IMR-90 (cell line): Measurements from ENCODE around the gene PTCH2. TPM values are rescaled to one million over a fixed set of nuclear protein-coding genes. Genes with fewer than 3 reads are reported as not detected.
A peak's percentile ranks its signal among the peaks of the same experiment; 100 is the strongest.

Experiments used
- ATAC-seq: fragments of 200-7000 bp; cut with Tn5 transposase; 2 replicates; pipeline ENCODE4 v1.9.1; 2020; ENCODE audit warnings: low read depth, mild to moderate bottlenecking, moderate library complexity
- BruUV-seq: library from RNA; stranded (reverse); fragments of 400-500 nt; replicated peaks from 2 replicates; lab custom pipeline; 2021; lab: Mats Ljungman, UMichigan
- CTCF ChIA-PET: fragments of 300-600 bp; formaldehyde crosslinking; extraction: SDS; loops from one replicate; lab custom pipeline; 2021; ENCODE audit warnings: antibody characterized with exemption; lab: Yijun Ruan, JAX
- POLR2A ChIA-PET: fragments of 300-600 bp; sonication (Branson Sonifier 250); formaldehyde crosslinking; loops from one replicate; lab custom pipeline; 2022; ENCODE audit warnings: antibody characterized with exemption; ENCODE audit not compliant: unreplicated experiment; lab: Charles Lee
- DNase-seq: peaks from one replicate; pipeline ENCODE4 v3.0.0; 2013
- H2AFZ ChIP-seq: replicated peaks from 2 replicates; pipeline ENCODE3; 2013; ENCODE audit warnings: low read length, mild to moderate bottlenecking; ENCODE audit not compliant: poor library complexity
- H2AK5ac ChIP-seq: 2 replicates; pipeline ENCODE4 v1.6.1; 2013; ENCODE audit warnings: low read depth, low read length, inconsistent platforms
- H2AK9ac ChIP-seq: replicated peaks from 2 replicates; pipeline ENCODE3; 2013; ENCODE audit warnings: mild to moderate bottlenecking, low read depth, low read length, moderate library complexity; ENCODE audit not compliant: poor library complexity
- H2BK120ac ChIP-seq: 2 replicates; pipeline ENCODE4 v1.6.1; 2013; ENCODE audit warnings: low read depth, low read length, inconsistent platforms
- H2BK15ac ChIP-seq: 3 replicates; pipeline ENCODE4 v1.6.1; 2013; ENCODE audit warnings: low read depth, low read length, inconsistent platforms
- H2BK20ac ChIP-seq: 2 replicates; pipeline ENCODE4 v1.6.1; 2013; ENCODE audit warnings: low read depth, mild to moderate bottlenecking, inconsistent platforms, low read length, moderate library complexity
- H2BK5ac ChIP-seq: 2 replicates; pipeline ENCODE4 v1.6.1; 2013; ENCODE audit warnings: mild to moderate bottlenecking, low read depth, low read length, inconsistent platforms; ENCODE audit not compliant: poor library complexity, severe bottlenecking
- H3K14ac ChIP-seq: replicated peaks from 2 replicates; pipeline ENCODE4 v1.6.1; 2013; ENCODE audit warnings: low read depth, low read length, inconsistent platforms
- H3K18ac ChIP-seq: 2 replicates; pipeline ENCODE4 v1.6.1; 2013; ENCODE audit warnings: low read depth, low read length, control low read depth
- H3K23ac ChIP-seq: 2 replicates; pipeline ENCODE4 v1.6.1; 2013; ENCODE audit warnings: low read depth, low read length, inconsistent platforms
- H3K27ac ChIP-seq: 2 replicates; pipeline ENCODE4 v1.5.1; 2013; ENCODE audit warnings: mild to moderate bottlenecking, control low read depth, low read length; ENCODE audit not compliant: insufficient read depth
- H3K27me3 ChIP-seq: 2 replicates; pipeline ENCODE4 v1.6.1; 2013; ENCODE audit warnings: low read length; ENCODE audit not compliant: control insufficient read depth, insufficient read depth
- H3K36me3 ChIP-seq: 2 replicates; pipeline ENCODE4 v1.6.1; 2013; ENCODE audit warnings: low read length, mixed read lengths; ENCODE audit not compliant: control insufficient read depth, insufficient read depth
- H3K4ac ChIP-seq: 2 replicates; pipeline ENCODE4 v1.6.1; 2013; ENCODE audit warnings: low read depth, low read length, inconsistent platforms
- H3K4me1 ChIP-seq: 2 replicates; pipeline ENCODE4 v1.6.1; 2013; ENCODE audit warnings: low read length, mixed read lengths; ENCODE audit not compliant: control insufficient read depth, insufficient read depth
- H3K4me2 ChIP-seq: 2 replicates; pipeline ENCODE4 v1.6.1; 2013; ENCODE audit warnings: low read depth, mild to moderate bottlenecking, control low read depth, low read length, moderate library complexity
- H3K4me3 ChIP-seq: 2 replicates; pipeline ENCODE4 v1.5.1; 2013; ENCODE audit warnings: low read depth, mild to moderate bottlenecking, control low read depth, low read length, moderate library complexity; ENCODE audit not compliant: insufficient read depth
- H3K56ac ChIP-seq: 2 replicates; pipeline ENCODE4 v1.6.1; 2013; ENCODE audit warnings: low read length, inconsistent platforms; ENCODE audit not compliant: insufficient read depth; ENCODE audit errors: extremely low read depth
- H3K79me1 ChIP-seq, 2 experiments: 2 replicates each; pipeline ENCODE4 v1.6.1; 2013; ENCODE audit warnings: low read length in 2 of 2, inconsistent platforms in 1 of 2, low read depth in 1 of 2
- H3K9ac ChIP-seq: 2 replicates; pipeline ENCODE4 v1.6.1; 2013; ENCODE audit warnings: low read depth, low read length, control low read depth
- H3K9me1 ChIP-seq: 2 replicates; pipeline ENCODE4 v1.6.1; 2013; ENCODE audit warnings: low read length, inconsistent platforms; ENCODE audit not compliant: insufficient read depth
- H3K9me3 ChIP-seq: 2 replicates; pipeline ENCODE4 v1.6.1; 2013; ENCODE audit warnings: low read length; ENCODE audit not compliant: control insufficient read depth, insufficient read depth
- H4K20me1 ChIP-seq: 2 replicates; pipeline ENCODE4 v1.6.1; 2013; ENCODE audit warnings: low read length, inconsistent platforms; ENCODE audit not compliant: insufficient read depth
- H4K5ac ChIP-seq: 2 replicates; pipeline ENCODE4 v1.6.1; 2013; ENCODE audit warnings: mild to moderate bottlenecking, low read depth, low read length, control low read depth
- H4K8ac ChIP-seq, 2 experiments: 2 replicates each; pipeline ENCODE4 v1.6.1; 2013; ENCODE audit warnings: low read depth in 2 of 2, low read length in 2 of 2, control low read depth in 1 of 2, inconsistent platforms in 1 of 2
- H4K91ac ChIP-seq: 2 replicates; pipeline ENCODE4 v1.6.1; 2013; ENCODE audit warnings: low read depth, low read length, inconsistent platforms; ENCODE audit not compliant: insufficient read depth
- BHLHE40 ChIP-seq: fragments of 150-350 bp; IDR thresholded peaks from 2 replicates; pipeline ENCODE4 v1.6.1; 2016; ENCODE audit warnings: mild to moderate bottlenecking, low read depth, low read length
- CEBPB ChIP-seq: IDR thresholded peaks from 2 replicates; pipeline ENCODE4 v1.6.1; 2012; ENCODE audit warnings: low read depth, low read length, improper control_type of control experiment
- CHD1 ChIP-seq: IDR thresholded peaks from 2 replicates; pipeline ENCODE4 v1.6.1; 2012; ENCODE audit warnings: low read depth, low read length, improper control_type of control experiment
- ELK1 ChIP-seq: fragments of 150-350 bp; IDR thresholded peaks from 2 replicates; pipeline ENCODE4 v1.6.1; 2016; ENCODE audit warnings: low read depth, mild to moderate bottlenecking, low read length, moderate library complexity, borderline replicate concordance
- FOS ChIP-seq: fragments of 150-350 bp; IDR thresholded peaks from 2 replicates; pipeline ENCODE4 v1.6.1; 2016; ENCODE audit warnings: low read depth, low read length
- MAFK ChIP-seq: IDR thresholded peaks from 2 replicates; pipeline ENCODE4 v1.6.1; 2012; ENCODE audit warnings: low read depth, low read length, improper control_type of control experiment
- MAZ ChIP-seq: IDR thresholded peaks from 2 replicates; pipeline ENCODE4 v1.6.1; 2012; ENCODE audit warnings: low read depth, mild to moderate bottlenecking, low read length, improper control_type of control experiment, moderate library complexity, borderline replicate concordance
- MXI1 ChIP-seq: IDR thresholded peaks from 2 replicates; pipeline ENCODE4 v1.6.1; 2012; ENCODE audit warnings: low read depth, mild to moderate bottlenecking, low read length, moderate library complexity, borderline replicate concordance
- NFE2L2 ChIP-seq: fragments of 150-350 bp; IDR thresholded peaks from 2 replicates; pipeline ENCODE4 v1.6.1; 2016; ENCODE audit warnings: low read depth, mild to moderate bottlenecking, low read length
- POLR2A ChIP-seq: IDR thresholded peaks from 2 replicates; pipeline ENCODE4 v1.6.1; 2012; ENCODE audit warnings: mild to moderate bottlenecking, low read depth, low read length
- RAD21 ChIP-seq: IDR thresholded peaks from 2 replicates; pipeline ENCODE4 v1.6.1; 2012; ENCODE audit warnings: low read length, improper control_type of control experiment
- RCOR1 ChIP-seq: IDR thresholded peaks from 2 replicates; pipeline ENCODE4 v1.6.1; 2012; ENCODE audit warnings: mild to moderate bottlenecking, low read length, improper control_type of control experiment; ENCODE audit not compliant: insufficient replicate concordance
- RFX5 ChIP-seq: IDR thresholded peaks from 2 replicates; pipeline ENCODE4 v1.8.0; 2012; ENCODE audit warnings: low read depth, mild to moderate bottlenecking, low read length, moderate library complexity
- SMC3 ChIP-seq: fragments of 150-350 bp; IDR thresholded peaks from 2 replicates; pipeline ENCODE4 v1.6.1; 2016; ENCODE audit warnings: low read depth, mild to moderate bottlenecking, antibody characterized with exemption, low read length, moderate library complexity
- WGBS, 2 experiments: methylation state at CpG; one replicate each; pipeline versions ENCODE4 v1.1.5 to v1.1.7; 2013; ENCODE audit warnings: missing lambda C conversion rate in 2 of 2; ENCODE audit not compliant: insufficient read length in 1 of 2; ENCODE audit errors: extremely low coverage in 2 of 2; 5-methylcytosine and 5-hydroxymethylcytosine counted together
- dilution Hi-C: fragments of 300-500 bp; cut with HindIII; formaldehyde crosslinking; loops from one replicate; pipeline ENCODE4 v1.14.3; 2018; ENCODE audit warnings: low sequenced_read_pairs; ENCODE audit not compliant: unreplicated experiment
- in situ Hi-C: fragments of 300-500 bp; cut with MboI; formaldehyde crosslinking; loops from 3 replicates; pipeline ENCODE4 v1.14.3; 2019; ENCODE audit warnings: low sequenced_read_pairs, inconsistent platforms, mixed read lengths
- intact Hi-C: fragments of 100-400 bp; cut with micrococcal nuclease; formaldehyde crosslinking; loops from 2 replicates; pipeline ENCODE4 v1.10.0; 2022
- polyA plus RNA-seq, 3 experiments: library from polyadenylated mRNA; depleted of rRNA; stranded (reverse); fragments of >200 nt; gene quantifications; 2 replicates each; pipeline ENCODE4 v1.2.3, GENCODE V29; 2012; ENCODE audit warnings: low replicate concordance in 1 of 3
- total RNA-seq: library from RNA; depleted of rRNA; stranded (reverse); fragments of >200 nt; gene quantifications from 2 replicates; pipeline ENCODE4 v1.2.3, GENCODE V29; 2012
- TF ChIP-seq, protein P1 (sequence below): conservative IDR thresholded peaks from 2 replicates; pipeline ENCODE4 v1.5.1; 2012; ENCODE audit warnings: mild to moderate bottlenecking, low read depth, low read length, improper control_type of control experiment

Gene PTCH2
- total and polyA plus RNA-seq, 2 of the 4 experiments (the other 2 are of a cell fraction), result under 0.01 to 0.56 TPM

GRCh38 chr1:44802306-44803061 lies 40.6 kb downstream of the PTCH2 start:
- Histone ChIP-seq H3K27ac (peak overlapping the region; percentile 67), H2AK9ac (peak overlapping the region; percentile 89), H3K9ac (peak overlapping the region; percentile 87), H3K36me3 (peaks cover 37% of the 10 kb centered on the region), H3K4me2 (peak overlapping the region; percentile 100), H2AK5ac (peak overlapping the region; percentile 90), H3K79me1 (peaks cover 14 to 41% of the 10 kb centered on the region in 2 experiments; a peak in 3 of 4 replicates), H3K9me3 (no peaks in the 10 kb centered on the region), H3K4me1 (peaks cover 20% of the 10 kb centered on the region), H3K27me3 (no peaks in the 10 kb centered on the region), H4K8ac (no peak overlapping the region), H3K18ac (peak overlapping the region; percentile 82), H4K5ac (no peak overlapping the region), H3K14ac (peak overlapping the region; percentile 97), H4K20me1 (peaks cover 28% of the 10 kb centered on the region), H2BK5ac (peak overlapping the region; percentile 71), H2BK120ac (peak overlapping the region; percentile 28), H3K4me3 (peak overlapping the region; percentile 74), H2BK15ac (peak overlapping the region; percentile 4; the same call in 1 of the 3 replicates), H3K9me1 (peaks cover 12% of the 10 kb centered on the region), H3K23ac (peak overlapping the region; percentile 91), H4K91ac (peak overlapping the region; percentile 5; the same call in 1 of the 2 replicates), H3K56ac (no peak overlapping the region), H3K4ac (peak overlapping the region; percentile 95), H2AFZ (no peak overlapping the region), H2BK20ac (no peak overlapping the region)
- ChIA-PET POLR2A (interaction anchor here (0.7 kb wide), 2 partner anchors 11 to 17 kb away, joined by 5 read pairs; no protein-coding TSS in a partner anchor), CTCF (interaction anchor here (0.6 kb wide), 1 partner anchor 36 kb away, joined by 3 read pairs; no protein-coding TSS in a partner anchor)
- intact Hi-C loops, result loop anchor here (10.0 kb wide), 1 partner anchor 502 kb away; no protein-coding TSS in a partner anchor
- ATAC-seq (no peak), DNase-seq (no peak)
- in situ Hi-C loops, result no loop called here
- no TSS peak for BruUV-seq
- dilution Hi-C loops, result no loop called here
- WGBS, 2 experiments, result 80% methylated on average over 5 of the region's 13 CpGs; no CpG with 5 or more reads in 1 of the 2 experiments
- TF ChIP-seq RFX5 (no peak), MAZ (no peak), FOS (no peak), NFE2L2 (no peak), MXI1 (no peak), SMC3 (no peak), ELK1 (no peak), CEBPB (no peak), RAD21 (no peak), MAFK (no peak), POLR2A (no peak), RCOR1 (no peak), BHLHE40 (no peak), CHD1 (no peak)
- TF ChIP-seq, protein P1, sequence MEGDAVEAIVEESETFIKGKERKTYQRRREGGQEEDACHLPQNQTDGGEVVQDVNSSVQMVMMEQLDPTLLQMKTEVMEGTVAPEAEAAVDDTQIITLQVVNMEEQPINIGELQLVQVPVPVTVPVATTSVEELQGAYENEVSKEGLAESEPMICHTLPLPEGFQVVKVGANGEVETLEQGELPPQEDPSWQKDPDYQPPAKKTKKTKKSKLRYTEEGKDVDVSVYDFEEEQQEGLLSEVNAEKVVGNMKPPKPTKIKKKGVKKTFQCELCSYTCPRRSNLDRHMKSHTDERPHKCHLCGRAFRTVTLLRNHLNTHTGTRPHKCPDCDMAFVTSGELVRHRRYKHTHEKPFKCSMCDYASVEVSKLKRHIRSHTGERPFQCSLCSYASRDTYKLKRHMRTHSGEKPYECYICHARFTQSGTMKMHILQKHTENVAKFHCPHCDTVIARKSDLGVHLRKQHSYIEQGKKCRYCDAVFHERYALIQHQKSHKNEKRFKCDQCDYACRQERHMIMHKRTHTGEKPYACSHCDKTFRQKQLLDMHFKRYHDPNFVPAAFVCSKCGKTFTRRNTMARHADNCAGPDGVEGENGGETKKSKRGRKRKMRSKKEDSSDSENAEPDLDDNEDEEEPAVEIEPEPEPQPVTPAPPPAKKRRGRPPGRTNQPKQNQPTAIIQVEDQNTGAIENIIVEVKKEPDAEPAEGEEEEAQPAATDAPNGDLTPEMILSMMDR, result no peak
